WTC11 (cell line): ENCODE measurements around the gene CFAP91. TPM values are rescaled to one million over a fixed set of nuclear protein-coding genes. Genes with fewer than 3 reads are reported as not detected.
"Not testable (repeated sequence)": the region's sequence is repeated elsewhere in the genome, so short reads cannot be mapped to it uniquely, and the experiment has no call there.

Source experiments
- ATAC-seq: fragments of 200-7000 bp; cut with Tn5 transposase; 2 replicates; pipeline ENCODE4 v1.10.0; 2021; ENCODE audit warnings: mild to moderate bottlenecking, moderate library complexity
- CTCF ChIA-PET: fragments of 300-600 bp; sonication (Branson Sonifier 250); formaldehyde crosslinking; loops from one replicate; lab custom pipeline; 2021; ENCODE audit warnings: antibody characterized with exemption; lab: Charles Lee
- POLR2A ChIA-PET: fragments of 350-600 bp; sonication (Branson Sonifier 250); formaldehyde crosslinking; loops from one replicate; lab custom pipeline; 2021; ENCODE audit warnings: antibody characterized with exemption; lab: Charles Lee
- DNase-seq: peaks from one replicate; pipeline ENCODE4 v3.0.0; 2021; ENCODE audit warnings: low spot score
- H3K27ac Mint-ChIP-seq: 2 replicates; pipeline ENCODE4 v1.8.0; 2021; ENCODE audit warnings: mixed read lengths
- H3K27me3 Mint-ChIP-seq: 2 replicates; pipeline ENCODE4 v1.8.0; 2021; ENCODE audit warnings: low read depth, mild to moderate bottlenecking, moderate library complexity, mixed read lengths
- H3K36me3 Mint-ChIP-seq: 2 replicates; pipeline ENCODE4 v1.8.0; 2021; ENCODE audit warnings: mixed read lengths
- H3K4me1 Mint-ChIP-seq: 2 replicates; pipeline ENCODE4 v1.8.0; 2022; ENCODE audit warnings: mixed read lengths
- H3K4me3 Mint-ChIP-seq: 2 replicates; pipeline ENCODE4 v1.8.0; 2021; ENCODE audit warnings: mild to moderate bottlenecking, moderate library complexity, mixed read lengths
- H3K9me3 Mint-ChIP-seq: 2 replicates; pipeline ENCODE4 v1.8.0; 2021; ENCODE audit warnings: mixed read lengths
- ATF2 ChIP-seq: sonication (generic); formaldehyde crosslinking; IDR thresholded peaks from 2 replicates; pipeline ENCODE4 v1.8.1; 2022; ENCODE audit warnings: low read depth, missing genetic modification reagents, borderline replicate concordance
- CTCF ChIP-seq: fragments of 200-600 bp; IDR thresholded peaks from 2 replicates; pipeline ENCODE4 v1.8.0; 2022; ENCODE audit warnings: antibody characterized with exemption
- KAT7 ChIP-seq: sonication (generic); formaldehyde crosslinking; IDR thresholded peaks from 2 replicates; pipeline ENCODE4 v1.8.1; 2023; ENCODE audit warnings: missing genetic modification reagents, mild to moderate bottlenecking, borderline replicate concordance
- MAX ChIP-seq: sonication (generic); formaldehyde crosslinking; IDR thresholded peaks from 2 replicates; pipeline ENCODE4 v1.8.0; 2022; ENCODE audit warnings: mild to moderate bottlenecking, missing genetic modification reagents
- NR3C1 ChIP-seq: sonication (generic); formaldehyde crosslinking; conservative IDR thresholded peaks from 2 replicates; pipeline ENCODE4 v1.8.1; 2023; ENCODE audit warnings: low read depth, mild to moderate bottlenecking, missing genetic modification reagents
- PRDM15 ChIP-seq: sonication (generic); formaldehyde crosslinking; IDR thresholded peaks from 2 replicates; pipeline ENCODE4 v1.8.0; 2022; ENCODE audit warnings: missing genetic modification reagents
- PREB ChIP-seq: sonication (generic); formaldehyde crosslinking; IDR thresholded peaks from 2 replicates; pipeline ENCODE4 v1.8.1; 2022; ENCODE audit warnings: mild to moderate bottlenecking, missing genetic modification reagents, moderate library complexity, borderline replicate concordance
- TCF7 ChIP-seq: sonication (generic); formaldehyde crosslinking; IDR thresholded peaks from 2 replicates; pipeline ENCODE4 v1.8.0; 2022; ENCODE audit warnings: mild to moderate bottlenecking, low read depth, missing genetic modification reagents, moderate library complexity
- ZNF219 ChIP-seq: sonication (generic); formaldehyde crosslinking; IDR thresholded peaks from 2 replicates; pipeline ENCODE4 v1.8.0; 2023; ENCODE audit warnings: missing genetic modification reagents, mild to moderate bottlenecking, borderline replicate concordance
- ZNF396 ChIP-seq: fragments of 250-450 bp; sonication (Bioruptor Pico); IDR thresholded peaks from 2 replicates; pipeline ENCODE4 v1.8.0; 2021; ENCODE audit warnings: mild to moderate bottlenecking, moderate library complexity, borderline replicate concordance
- total RNA-seq: library from RNA; stranded (reverse); gene quantifications from 3 replicates; pipeline ENCODE4 v1.2.3, GENCODE V29; 2021

CFAP91 gene
- total RNA-seq, 1 experiment from 2014 or later = 3.5 TPM

- TF ChIP-seq NR3C1 (no peak), MAX (CRISPR knock-in tag) (no peak), PRDM15 (CRISPR knock-in tag) (no peak), ATF2 (no peak), ZNF396 (CRISPR knock-in tag) (no peak), KAT7 (CRISPR knock-in tag) (no peak), PREB (CRISPR knock-in tag) (no peak)
Measured at GRCh38 chr3:119677641-119677934, 25.2 kb upstream of the CFAP91 start (continued).

- Mint-ChIP-seq H3K4me1 (peaks cover 20% of the 10 kb centered on the region), H3K36me3 (peaks cover 14% of the 10 kb centered on the region), H3K4me3 (0 out of 2 replicates have a peak overlapping the region, but pooled peaks have one; percentile 12)
- POLR2A ChIA-PET, CTCF ChIA-PET, DNase-seq, H3K9me3 Mint-ChIP-seq, H3K27me3 Mint-ChIP-seq, H3K27ac Mint-ChIP-seq, ATAC-seq: not testable (repeated sequence)
Measured at GRCh38 chr3:119678209-119678608, 24.6 kb upstream of the CFAP91 start.

GRCh38 chr3:119679874-119680273 lies 22.9 kb upstream of the CFAP91 start:
- CTCF ChIA-PET = no interaction called here

More at GRCh38 chr3:119679874-119680273, 22.9 kb upstream of the CFAP91 start:
- peaks cover 8% of the 10 kb centered on the region for H3K36me3 Mint-ChIP-seq
- peaks cover 21% of the 10 kb centered on the region for H3K4me1 Mint-ChIP-seq
- TF ChIP-seq CTCF = no peak
- no peak for TF ChIP-seq TCF7
- no peak for TF ChIP-seq ZNF219
- no peak overlapping the region for H3K4me3 Mint-ChIP-seq
- DNase-seq = no peak
- H3K27ac Mint-ChIP-seq = no peak overlapping the region
- ATAC-seq = no peak
- H3K9me3 Mint-ChIP-seq = no peaks in the 10 kb centered on the region
- POLR2A ChIA-PET = no interaction called here
- H3K27me3 Mint-ChIP-seq = peaks cover 4% of the 10 kb centered on the region; the same call in 1 of the 2 replicates
